Sigmoid colon (tissue), 7 donors: ENCODE results near the gene MSLN. TPM values are rescaled to one million over a fixed set of nuclear protein-coding genes. Genes with fewer than 3 reads are reported as not detected.
A peak's percentile ranks its signal among the peaks of the same experiment; 100 is the strongest.

Experiments used
- DNase-seq: peaks from one replicate; pipeline ENCODE4 v3.0.0-alpha.2; 2019
- H3K27ac ChIP-seq, 4 donors: fragments of 200-600 bp; sonication (generic); one replicate each; pipeline ENCODE4 v1.5.1; 2016 to 2019; ENCODE audit warnings: mild to moderate bottlenecking in 1 of 4
- H3K27me3 ChIP-seq, 3 donors: fragments of 200-600 bp; sonication (generic); one replicate each; pipeline ENCODE4 v1.5.1; 2019; ENCODE audit warnings: mild to moderate bottlenecking in 1 of 3
- H3K36me3 ChIP-seq, 4 donors: fragments of 200-600 bp; sonication (generic); one replicate each; pipeline ENCODE4 v1.5.1; 2016 to 2019
- H3K4me1 ChIP-seq, 4 donors: fragments of 200-600 bp; sonication (generic); one replicate each; pipeline ENCODE4 v1.5.1; 2017 to 2019
- H3K4me3 ChIP-seq, 4 donors: fragments of 200-600 bp; sonication (generic); one replicate each; pipeline ENCODE4 v1.5.1; 2017 to 2019; ENCODE audit warnings: mild to moderate bottlenecking in 2 of 4, moderate library complexity in 1 of 4
- H3K9me3 ChIP-seq, 4 donors: fragments of 200-600 bp in 3 of 4; sonication (generic) in 3 of 4; one replicate each; pipeline versions ENCODE4 v1.5.1 to v1.6.1; 2013 to 2019
- CTCF ChIP-seq, 4 experiments: fragments of 450-650 bp in 3 of 4; fragments of 200-600 bp in 1 of 4; IDR thresholded peaks; one replicate each; pipeline ENCODE4 v1.5.1; 2016 to 2019; ENCODE audit warnings: antibody characterized with exemption in 4 of 4, mild to moderate bottlenecking in 3 of 4, moderate library complexity in 2 of 4
- EP300 ChIP-seq, 4 donors: sonication (generic); formaldehyde crosslinking; IDR thresholded peaks; one replicate each; pipeline ENCODE4 v1.6.1; 2017; ENCODE audit warnings: antibody characterized with exemption in 4 of 4
- POLR2A ChIP-seq, 2 donors: fragments of 450-650 bp; IDR thresholded peaks; one replicate each; pipeline ENCODE4 v1.6.1; 2016; ENCODE audit warnings: antibody characterized with exemption in 2 of 2, mild to moderate bottlenecking in 2 of 2, moderate library complexity in 2 of 2
- POLR2AphosphoS5 ChIP-seq, 4 donors: sonication (generic); formaldehyde crosslinking; IDR thresholded peaks; one replicate each; pipeline ENCODE4 v1.6.1; 2017; ENCODE audit warnings: antibody characterized with exemption in 4 of 4
- WGBS, 2 donors: extraction: QIAGEN DNeasy Blood & Tissue Kit; methylation state at CpG; one replicate each; pipeline ENCODE4 v1.1.7; 2013; 5-methylcytosine and 5-hydroxymethylcytosine counted together
- intact Hi-C: fragments of 100-400 bp; cut with DNase I; formaldehyde crosslinking; loops from one replicate; pipeline ENCODE4 v1.15.1; 2023
- polyA plus RNA-seq, 3 donors: library from polyadenylated mRNA; stranded (reverse); fragments of 200-250 nt; gene quantifications; one replicate each; pipeline ENCODE4 v1.2.3, GENCODE V29; 2013
- total RNA-seq, 4 donors: library from RNA; depleted of rRNA; stranded (reverse); fragments of >200 nt; gene quantifications; one replicate each; pipeline ENCODE4 v1.1.0, GENCODE V29; 2016
- donor health status: healthy with polysubstance abuse.
- donor health status: Bipolar disorder and iron deficiency.
- donor health status: healthy.

The MSLN gene
- total and polyA plus RNA-seq, 7 donors, result 0.54 to 3.5 (median 1.2) TPM; not detected in 3

GRCh38 chr16:788399-789126 lies 28.0 kb downstream of the MSLN start, which contains the start of gene CHTF18:
Gene CHTF18 (plus strand): TSS chr16:788620. CDS start chr16:788685, 65 bp downstream.
- WGBS, 2 donors, result 1% methylated on average over 97 of the region's 97 CpGs
- peaks cover 0 to 25% (median 24%) of the 10 kb centered on the region in 4 donors for H3K4me1 ChIP-seq
- no peaks in the 10 kb centered on the region for H3K27me3 ChIP-seq
- TF ChIP-seq CTCF (IDR thresholded peaks at IDR 0.05) (no peak), POLR2A (IDR thresholded peaks at IDR 0.05) (no peak), POLR2AphosphoS5 (IDR thresholded peaks at IDR 0.05) (no peak), EP300 (IDR thresholded peaks at IDR 0.05) (no peak)
- peaks cover 0 to 13% (median 8%) of the 10 kb centered on the region in 4 donors for H3K36me3 ChIP-seq
- peak within 1 kb of the TSS; percentile 62 to 83 (median 76) for H3K27ac ChIP-seq
- H3K9me3 ChIP-seq, result no peaks in the 10 kb centered on the region
- intact Hi-C loops, result loop anchor here (1.0 kb wide), 1 partner anchor 19 kb away; no protein-coding TSS in a partner anchor
- peak within 1 kb of the TSS; percentile 84 to 100 (median 94) for H3K4me3 ChIP-seq
- peak; percentile 94 for DNase-seq

- WGBS, 2 donors, result 79% methylated on average over 33 of the region's 33 CpGs
- no peak for TF ChIP-seq POLR2AphosphoS5 (IDR thresholded peaks at IDR 0.05)
- no peak for TF ChIP-seq CTCF (IDR thresholded peaks at IDR 0.05)
- TF ChIP-seq POLR2A (IDR thresholded peaks at IDR 0.05), result no peak
- no peak for TF ChIP-seq EP300 (IDR thresholded peaks at IDR 0.05)
These were observed 28.8 kb downstream of the MSLN start for GRCh38 chr16:789191-789850.

DNA sequence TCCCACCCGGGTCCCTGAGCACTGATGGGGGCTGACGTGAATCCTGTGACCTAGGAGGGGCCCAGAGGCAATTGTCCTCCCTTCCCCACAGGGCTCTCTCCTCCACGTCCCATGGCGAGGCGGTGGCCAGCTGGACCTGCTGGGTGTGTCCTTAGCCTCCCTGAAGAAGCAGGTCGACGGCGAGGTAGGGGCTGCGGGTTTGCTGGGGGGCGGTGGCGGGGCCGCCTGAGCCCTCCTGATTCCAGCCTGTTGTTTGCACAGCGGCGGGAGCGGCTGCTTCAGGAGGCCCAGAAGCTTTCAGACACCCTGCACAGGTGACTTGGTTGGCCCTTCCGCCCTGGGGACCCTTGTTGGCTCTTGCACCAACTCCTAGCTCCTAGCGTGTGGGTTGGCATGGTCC lies 29.6 kb downstream of the MSLN start:
- H3K27me3 ChIP-seq, result no peaks in the 10 kb centered on the region
- H3K36me3 ChIP-seq, result peaks cover 0 to 13% (median 8%) of the 10 kb centered on the region in 4 donors
- no peak overlapping the region for H3K4me3 ChIP-seq
- WGBS, 2 donors, result 92 to 94% methylated on average over 17 of the region's 17 CpGs
- intact Hi-C loops, result no loop called here
- H3K9me3 ChIP-seq, result no peaks in the 10 kb centered on the region
- peaks cover 0 to 24% (median 19%) of the 10 kb centered on the region in 4 donors for H3K4me1 ChIP-seq
- TF ChIP-seq EP300 (IDR thresholded peaks at IDR 0.05) (no peak), POLR2A (IDR thresholded peaks at IDR 0.05) (no peak), CTCF (IDR thresholded peaks at IDR 0.05) (no peak), POLR2AphosphoS5 (IDR thresholded peaks at IDR 0.05) (no peak)
- DNase-seq, result no peak
- H3K27ac ChIP-seq, result no peak overlapping the region

More at GRCh38 chr16:789191-789850, 28.8 kb downstream of the MSLN start:
- no peak for DNase-seq
- no peaks in the 10 kb centered on the region for H3K9me3 ChIP-seq
- no peaks in the 10 kb centered on the region for H3K27me3 ChIP-seq
- H3K36me3 ChIP-seq, result peaks cover 0 to 13% (median 8%) of the 10 kb centered on the region in 4 donors
- H3K27ac ChIP-seq, result peak overlapping the region in 1 of 4 donors; percentile 60
- peaks cover 0 to 24% (median 19%) of the 10 kb centered on the region in 4 donors for H3K4me1 ChIP-seq
- peak overlapping the region; percentile 50 to 100 (median 83) for H3K4me3 ChIP-seq
- intact Hi-C loops, result no loop called here

- Histone ChIP-seq H3K4me1 (peaks cover 0 to 24% (median 19%) of the 10 kb centered on the region in 4 donors), H3K36me3 (peaks cover 0 to 8% (median 3%) of the 10 kb centered on the region in 4 donors), H3K27me3 (peaks cover 0 to 3% (median 0%) of the 10 kb centered on the region in 3 donors), H3K4me3 (no peak overlapping the region), H3K9me3 (no peaks in the 10 kb centered on the region), H3K27ac (no peak overlapping the region)
- DNase-seq, result no peak
- intact Hi-C loops, result no loop called here
- no peak for TF ChIP-seq POLR2AphosphoS5 (IDR thresholded peaks at IDR 0.05)
- no peak for TF ChIP-seq POLR2A (IDR thresholded peaks at IDR 0.05)
- TF ChIP-seq EP300 (IDR thresholded peaks at IDR 0.05), result no peak
- 97% methylated on average over 23 of the region's 23 CpGs for WGBS, 2 donors
These were observed 30.6 kb downstream of the MSLN start for GRCh38 chr16:791131-791530.
